ENCODE measurements around the gene CETN3. TPM values are rescaled to one million over a fixed set of nuclear protein-coding genes. Genes with fewer than 3 reads are reported as not detected.
A peak's percentile ranks its signal among the peaks of the same experiment; 100 is the strongest.

The CETN3 gene
- total and polyA plus RNA-seq, 9 of the 15 experiments (the other 6 are each of a cell fraction or from before 2014, with no cell fraction given) = 43.3 to 113 (median 82.4) TPM

GRCh38 chr5:90408571-90409317 lies 812 bp downstream of the CETN3 start (continued):
- TF ChIP-seq ZNF318 (IDR thresholded peaks at IDR 0.05; ENCODE audit: borderline replicate concordance in 1 of 2, low read depth in 1 of 2) (no peak), HDAC3 (IDR thresholded peaks at IDR 0.05; ENCODE audit: borderline replicate concordance, partially characterized antibody) (no peak), NR1H2 (CRISPR knock-in tag; IDR thresholded peaks at IDR 0.05) (no peak), ZNF76 (CRISPR knock-in tag; IDR thresholded peaks at IDR 0.05; ENCODE audit: borderline replicate concordance) (no peak), NR2C1 (IDR thresholded peaks at IDR 0.05) (peak; percentile 81), NR2C1 (tag; IDR thresholded peaks at IDR 0.05) (peak; percentile 80), SPI1 (IDR thresholded peaks at IDR 0.05; ENCODE audit: borderline replicate concordance, low read depth, low read length) (no peak), MNT (conservative IDR thresholded peaks at IDR 0.05) (no peak; a peak in 1 of 4 replicates), RBM22 (IDR thresholded peaks at IDR 0.05; ENCODE audit: low read depth, low read length, poor library complexity, severe bottlenecking) (no peak), CEBPB (tag; IDR thresholded peaks at IDR 0.05) (no peak), PPARD (CRISPR knock-in tag; IDR thresholded peaks at IDR 0.05) (no peak), ELF4 (CRISPR knock-in tag; IDR thresholded peaks at IDR 0.05) (no peak), CHCHD3 (CRISPR knock-in tag; IDR thresholded peaks at IDR 0.05) (no peak), SRSF1 (IDR thresholded peaks at IDR 0.05; ENCODE audit: low read depth, low read length) (no peak), ELK1 (CRISPR knock-in tag; IDR thresholded peaks at IDR 0.05) (no peak), MBD2 (IDR thresholded peaks at IDR 0.05; ENCODE audit: borderline replicate concordance, low read depth) (no peak), ZC3H8 (IDR thresholded peaks at IDR 0.05) (no peak)

Measured in K562 (cell line).